GM21528 (cell line): ENCODE data around the gene NAV2.
A peak's percentile ranks its signal among the peaks of the same experiment; 100 is the strongest.
"Not testable (repeated sequence)": the region's sequence is repeated elsewhere in the genome, so short reads cannot be mapped to it uniquely, and the experiment has no call there.

ENCODE experiments used
- ATAC-seq: cut with Tn5 transposase; IDR thresholded peaks from one replicate; pipeline ENCODE4 v1.9.1; 2021; ENCODE audit warnings: mild to moderate bottlenecking, moderate library complexity; ENCODE audit not compliant: unreplicated experiment, low FRiP score

NAV2 gene

GRCh38 chr11:20058749-20059458 lies 346.3 kb downstream of the NAV2 start:
- ATAC-seq, result no peak

- ATAC-seq, result no peak
Measured at GRCh38 chr11:20059587-20060021, 347.0 kb downstream of the NAV2 start.

- ATAC-seq, result no peak
Measured at GRCh38 chr11:20060181-20060580, 347.5 kb downstream of the NAV2 start.

- no peak for ATAC-seq
Measured at GRCh38 chr11:20060647-20061205, 348.1 kb downstream of the NAV2 start.

- no peak for ATAC-seq
Measured at GRCh38 chr11:20061776-20062175, 349.1 kb downstream of the NAV2 start.

GRCh38 chr11:20064961-20065405 lies 352.3 kb downstream of the NAV2 start:
- no peak for ATAC-seq

GRCh38 chr11:20065406-20065805 lies 352.8 kb downstream of the NAV2 start:
- no peak for ATAC-seq

- ATAC-seq, result no peak
Measured at GRCh38 chr11:20066013-20066782, 353.6 kb downstream of the NAV2 start.

- no peak for ATAC-seq
Measured at GRCh38 chr11:20066783-20067156, 354.1 kb downstream of the NAV2 start.

GRCh38 chr11:20067665-20068064 lies 355.0 kb downstream of the NAV2 start:
- ATAC-seq, result no peak

- ATAC-seq, result no peak
Measured at GRCh38 chr11:20068691-20069090, 356.1 kb downstream of the NAV2 start.

GRCh38 chr11:20070459-20070858 lies 357.8 kb downstream of the NAV2 start:
- ATAC-seq, result no peak

GRCh38 chr11:20075627-20076026 lies 363.0 kb downstream of the NAV2 start:
- ATAC-seq, result no peak

GRCh38 chr11:20078846-20079245 lies 366.2 kb downstream of the NAV2 start:
- ATAC-seq, result no peak

- ATAC-seq, result peak; percentile 74
Measured at GRCh38 chr11:20080032-20080685, 367.5 kb downstream of the NAV2 start.

- ATAC-seq, result no peak
Measured at GRCh38 chr11:20081336-20081735, 368.7 kb downstream of the NAV2 start.

- not testable (repeated sequence) for ATAC-seq
Measured at GRCh38 chr11:20083877-20084276, 371.2 kb downstream of the NAV2 start.

GRCh38 chr11:20084921-20085814 lies 372.5 kb downstream of the NAV2 start:
- ATAC-seq, result no peak

- ATAC-seq, result no peak
Measured at GRCh38 chr11:20085918-20086317, 373.3 kb downstream of the NAV2 start.

GRCh38 chr11:20087118-20087521 lies 374.5 kb downstream of the NAV2 start:
- ATAC-seq, result no peak
